ENCODE results near the gene MUCL3.

DNA sequence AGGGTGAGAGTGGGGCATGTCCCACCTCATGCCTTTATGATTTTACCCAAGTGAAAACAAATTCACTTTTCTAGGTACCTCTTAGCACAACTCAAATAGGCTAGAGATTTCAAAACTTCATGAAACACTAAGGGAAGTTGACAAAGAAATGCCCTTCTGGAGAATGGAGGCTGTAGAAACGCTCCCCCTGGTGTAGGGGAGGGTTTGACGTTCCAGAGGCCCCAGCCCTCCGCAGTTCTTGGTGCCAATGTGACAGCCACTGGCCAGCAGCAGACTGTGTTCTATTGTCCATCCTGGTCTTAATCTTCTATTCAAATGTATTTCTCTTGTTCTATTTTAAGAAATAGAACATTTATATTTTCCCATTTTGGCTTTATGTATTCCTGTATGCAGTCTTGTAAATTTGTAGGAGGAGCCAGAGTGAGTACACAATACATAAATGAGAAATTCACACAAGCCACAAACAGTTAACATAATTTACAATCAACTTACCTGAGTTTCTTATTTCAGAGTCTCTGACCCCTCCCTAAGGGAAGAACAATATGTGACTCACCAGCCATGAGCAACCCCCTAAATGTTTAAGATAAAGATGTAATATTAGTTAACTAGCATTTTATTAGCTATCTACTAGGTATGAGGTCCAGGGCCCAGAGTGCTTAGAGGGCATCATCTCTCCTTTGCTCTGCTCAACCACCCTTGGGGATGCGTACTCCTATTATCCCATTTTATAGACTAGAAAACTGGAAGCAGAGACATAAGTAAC lies 33.9 kb downstream of the MUCL3 start:
- TF ChIP-seq, protein P1, sequence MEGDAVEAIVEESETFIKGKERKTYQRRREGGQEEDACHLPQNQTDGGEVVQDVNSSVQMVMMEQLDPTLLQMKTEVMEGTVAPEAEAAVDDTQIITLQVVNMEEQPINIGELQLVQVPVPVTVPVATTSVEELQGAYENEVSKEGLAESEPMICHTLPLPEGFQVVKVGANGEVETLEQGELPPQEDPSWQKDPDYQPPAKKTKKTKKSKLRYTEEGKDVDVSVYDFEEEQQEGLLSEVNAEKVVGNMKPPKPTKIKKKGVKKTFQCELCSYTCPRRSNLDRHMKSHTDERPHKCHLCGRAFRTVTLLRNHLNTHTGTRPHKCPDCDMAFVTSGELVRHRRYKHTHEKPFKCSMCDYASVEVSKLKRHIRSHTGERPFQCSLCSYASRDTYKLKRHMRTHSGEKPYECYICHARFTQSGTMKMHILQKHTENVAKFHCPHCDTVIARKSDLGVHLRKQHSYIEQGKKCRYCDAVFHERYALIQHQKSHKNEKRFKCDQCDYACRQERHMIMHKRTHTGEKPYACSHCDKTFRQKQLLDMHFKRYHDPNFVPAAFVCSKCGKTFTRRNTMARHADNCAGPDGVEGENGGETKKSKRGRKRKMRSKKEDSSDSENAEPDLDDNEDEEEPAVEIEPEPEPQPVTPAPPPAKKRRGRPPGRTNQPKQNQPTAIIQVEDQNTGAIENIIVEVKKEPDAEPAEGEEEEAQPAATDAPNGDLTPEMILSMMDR (optimal IDR thresholded peaks at IDR 0.05 in 1 of 3, IDR thresholded peaks at IDR 0.05 in 1 of 3, conservative IDR thresholded peaks at IDR 0.05 in 1 of 3; ENCODE audit: extremely low read depth in 1 of 3, insufficient read depth in 2 of 3, low read length in 3 of 3) = no peak
- TF ChIP-seq EZH2 (IDR thresholded peaks at IDR 0.05; ENCODE audit: low read length) = no peak

Measured in keratinocyte (primary cell).